Astrocyte (in vitro differentiated cells and primary cell): ENCODE results near the gene DPH6. TPM values are rescaled to one million over a fixed set of nuclear protein-coding genes. Genes with fewer than 3 reads are reported as not detected.

Source experiments
- DNase-seq: peaks from one replicate; pipeline ENCODE4 v3.0.0-alpha.2; 2010; ENCODE audit warnings: low read depth
- FAIRE-seq: peaks from 2 replicates; lab custom pipeline; 2011; peaks lifted over from hg19 to GRCh38; lab: Jason Lieb, UNC
- H2AFZ ChIP-seq: 2 replicates; pipeline ENCODE4 v1.6.0; 2012; ENCODE audit warnings: low read depth, low read length, inconsistent platforms
- H3K27ac ChIP-seq: 2 replicates; pipeline ENCODE4 v1.5.1; 2011; ENCODE audit warnings: low read depth, low read length, inconsistent platforms
- H3K27me3 ChIP-seq: 2 replicates; pipeline ENCODE4 v1.6.0; 2011; ENCODE audit warnings: low read length, inconsistent platforms; ENCODE audit not compliant: insufficient read depth
- H3K36me3 ChIP-seq: 2 replicates; pipeline ENCODE4 v1.5.1; 2011; ENCODE audit warnings: low read length, inconsistent platforms; ENCODE audit not compliant: insufficient read depth
- H3K4me1 ChIP-seq: 2 replicates; pipeline ENCODE4 v1.5.1; 2011; ENCODE audit warnings: low read length, inconsistent platforms; ENCODE audit not compliant: insufficient read depth
- H3K4me2 ChIP-seq: 2 replicates; pipeline ENCODE4 v1.6.0; 2012; ENCODE audit warnings: low read length, inconsistent platforms
- H3K4me3 ChIP-seq: 2 replicates; pipeline ENCODE4 v1.5.1; 2011; ENCODE audit warnings: low read depth, mild to moderate bottlenecking, low read length, inconsistent platforms; ENCODE audit not compliant: insufficient read depth
- H3K79me2 ChIP-seq: 2 replicates; pipeline ENCODE4 v1.6.0; 2012; ENCODE audit warnings: mild to moderate bottlenecking, low read length, inconsistent platforms; ENCODE audit not compliant: insufficient read depth
- H3K9ac ChIP-seq: 2 replicates; pipeline ENCODE4 v1.6.0; 2012; ENCODE audit warnings: mild to moderate bottlenecking, low read length, inconsistent platforms
- H3K9me3 ChIP-seq: 2 replicates; pipeline ENCODE4 v1.5.1; 2012; ENCODE audit warnings: low read depth, mild to moderate bottlenecking, low read length, inconsistent platforms; ENCODE audit not compliant: insufficient read depth
- H4K20me1 ChIP-seq: 2 replicates; pipeline ENCODE4 v1.6.0; 2012; ENCODE audit warnings: low read length, inconsistent platforms; ENCODE audit not compliant: insufficient read depth
- H3K27ac Mint-ChIP-seq: one replicate; pipeline ENCODE4 v1.8.0; 2021; ENCODE audit warnings: mild to moderate bottlenecking, mixed read lengths; ENCODE audit not compliant: unreplicated experiment
- H3K27me3 Mint-ChIP-seq: one replicate; pipeline ENCODE4 v1.8.0; 2021; ENCODE audit warnings: low read depth, mixed read lengths; ENCODE audit not compliant: unreplicated experiment
- H3K36me3 Mint-ChIP-seq: one replicate; pipeline ENCODE4 v1.8.0; 2021; ENCODE audit warnings: low read depth, mixed read lengths; ENCODE audit not compliant: unreplicated experiment
- H3K4me1 Mint-ChIP-seq: one replicate; pipeline ENCODE4 v1.8.0; 2021; ENCODE audit warnings: low read depth, mixed read lengths; ENCODE audit not compliant: unreplicated experiment
- H3K4me3 Mint-ChIP-seq: one replicate; pipeline ENCODE4 v1.8.0; 2021; ENCODE audit warnings: mild to moderate bottlenecking, moderate library complexity, mixed read lengths; ENCODE audit not compliant: unreplicated experiment
- H3K9me3 Mint-ChIP-seq: one replicate; pipeline ENCODE4 v1.8.0; 2021; ENCODE audit warnings: mild to moderate bottlenecking, mixed read lengths; ENCODE audit not compliant: unreplicated experiment
- EZH2 ChIP-seq: IDR thresholded peaks from 2 replicates; pipeline ENCODE4 v1.6.1; 2012; ENCODE audit warnings: mild to moderate bottlenecking, low read length, inconsistent platforms; ENCODE audit not compliant: insufficient read depth
- total RNA-seq: library from RNA; stranded (reverse); gene quantifications from 2 replicates; pipeline ENCODE4 v1.2.1, GENCODE V29; 2021
- TF ChIP-seq, protein P1 (sequence below): IDR thresholded peaks from 2 replicates; pipeline ENCODE4 v1.5.1; 2011; ENCODE audit warnings: low read depth, mild to moderate bottlenecking, inconsistent platforms, low read length, moderate library complexity; ENCODE audit not compliant: insufficient read depth

Gene DPH6
- total RNA-seq, 1 donor from 2014 or later: 7.6 TPM

DNA sequence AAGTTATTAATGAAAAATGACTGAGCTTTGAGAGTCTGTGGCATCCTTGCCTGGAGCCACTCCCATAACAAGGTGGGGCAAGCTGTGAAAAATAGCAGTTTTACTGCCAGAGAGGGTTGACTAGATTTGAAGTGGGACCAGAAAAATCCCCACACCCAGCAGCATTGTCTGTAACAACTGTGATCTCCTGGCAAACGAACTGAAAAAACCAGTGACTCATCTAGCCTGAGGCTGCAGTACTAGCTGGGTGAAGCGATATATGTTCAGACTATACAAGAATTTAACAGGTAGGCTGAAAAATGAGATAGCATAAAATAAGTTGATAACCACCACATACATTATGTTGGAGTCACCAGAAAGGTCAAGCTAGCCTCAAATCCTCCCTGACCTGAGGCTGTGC is 64.0 kb downstream of the DPH6 start:
- Histone ChIP-seq H3K79me2 (no peaks in the 10 kb centered on the region), H3K4me3 (no peak overlapping the region), H2AFZ (no peak overlapping the region), H3K4me1 (peaks cover 8% of the 10 kb centered on the region), H3K27ac (no peak overlapping the region), H3K9me3 (peaks cover 4% of the 10 kb centered on the region), H3K9ac (no peak overlapping the region), H3K4me2 (peak overlapping the region; percentile 54), H3K27me3 (no peaks in the 10 kb centered on the region), H4K20me1 (no peaks in the 10 kb centered on the region), H3K36me3 (no peaks in the 10 kb centered on the region)
- Mint-ChIP-seq H3K36me3 (peaks cover 5% of the 10 kb centered on the region), H3K27me3 (no peaks in the 10 kb centered on the region), H3K4me3 (no peak overlapping the region), H3K27ac (peak overlapping the region; percentile 66), H3K4me1 (peaks cover 9% of the 10 kb centered on the region), H3K9me3 (peaks cover 10% of the 10 kb centered on the region)
- peak; percentile 73 for FAIRE-seq
- peak; percentile 77 for DNase-seq
- TF ChIP-seq, protein P1, sequence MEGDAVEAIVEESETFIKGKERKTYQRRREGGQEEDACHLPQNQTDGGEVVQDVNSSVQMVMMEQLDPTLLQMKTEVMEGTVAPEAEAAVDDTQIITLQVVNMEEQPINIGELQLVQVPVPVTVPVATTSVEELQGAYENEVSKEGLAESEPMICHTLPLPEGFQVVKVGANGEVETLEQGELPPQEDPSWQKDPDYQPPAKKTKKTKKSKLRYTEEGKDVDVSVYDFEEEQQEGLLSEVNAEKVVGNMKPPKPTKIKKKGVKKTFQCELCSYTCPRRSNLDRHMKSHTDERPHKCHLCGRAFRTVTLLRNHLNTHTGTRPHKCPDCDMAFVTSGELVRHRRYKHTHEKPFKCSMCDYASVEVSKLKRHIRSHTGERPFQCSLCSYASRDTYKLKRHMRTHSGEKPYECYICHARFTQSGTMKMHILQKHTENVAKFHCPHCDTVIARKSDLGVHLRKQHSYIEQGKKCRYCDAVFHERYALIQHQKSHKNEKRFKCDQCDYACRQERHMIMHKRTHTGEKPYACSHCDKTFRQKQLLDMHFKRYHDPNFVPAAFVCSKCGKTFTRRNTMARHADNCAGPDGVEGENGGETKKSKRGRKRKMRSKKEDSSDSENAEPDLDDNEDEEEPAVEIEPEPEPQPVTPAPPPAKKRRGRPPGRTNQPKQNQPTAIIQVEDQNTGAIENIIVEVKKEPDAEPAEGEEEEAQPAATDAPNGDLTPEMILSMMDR: no peak
- no peak for TF ChIP-seq EZH2

DNA sequence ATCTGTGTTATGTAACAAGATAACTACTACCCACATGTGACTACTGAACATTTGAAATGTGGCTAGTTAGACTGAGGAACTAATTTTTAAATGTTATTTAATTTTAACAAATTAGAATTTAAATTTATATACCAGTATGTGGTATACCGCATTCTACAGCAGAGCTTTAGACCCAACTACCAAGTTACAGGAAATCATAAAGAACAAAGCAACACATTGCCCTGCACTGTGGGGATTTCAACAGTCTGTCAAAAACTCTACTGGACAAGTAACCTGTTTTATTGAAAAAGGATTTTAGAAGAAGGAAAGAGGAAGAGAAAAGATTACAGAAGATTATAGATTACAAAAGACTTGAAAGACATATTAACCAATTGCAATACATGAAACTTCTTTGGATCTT is 64.9 kb downstream of the DPH6 start:
- Histone ChIP-seq H3K36me3 (no peaks in the 10 kb centered on the region), H3K27ac (no peak overlapping the region), H3K9me3 (no peaks in the 10 kb centered on the region), H3K9ac (no peak overlapping the region), H3K4me3 (no peak overlapping the region), H3K79me2 (no peaks in the 10 kb centered on the region), H4K20me1 (no peaks in the 10 kb centered on the region), H3K4me2 (no peak overlapping the region), H3K27me3 (no peaks in the 10 kb centered on the region), H2AFZ (no peak overlapping the region), H3K4me1 (peaks cover 8% of the 10 kb centered on the region)
- Mint-ChIP-seq H3K27me3 (no peaks in the 10 kb centered on the region), H3K36me3 (peaks cover 5% of the 10 kb centered on the region), H3K27ac (no peak overlapping the region), H3K4me1 (peaks cover 9% of the 10 kb centered on the region), H3K9me3 (peaks cover 5% of the 10 kb centered on the region), H3K4me3 (no peak overlapping the region)
- no peak for FAIRE-seq
- no peak for DNase-seq
- no peak for TF ChIP-seq EZH2
- TF ChIP-seq, protein P1: no peak

DNA sequence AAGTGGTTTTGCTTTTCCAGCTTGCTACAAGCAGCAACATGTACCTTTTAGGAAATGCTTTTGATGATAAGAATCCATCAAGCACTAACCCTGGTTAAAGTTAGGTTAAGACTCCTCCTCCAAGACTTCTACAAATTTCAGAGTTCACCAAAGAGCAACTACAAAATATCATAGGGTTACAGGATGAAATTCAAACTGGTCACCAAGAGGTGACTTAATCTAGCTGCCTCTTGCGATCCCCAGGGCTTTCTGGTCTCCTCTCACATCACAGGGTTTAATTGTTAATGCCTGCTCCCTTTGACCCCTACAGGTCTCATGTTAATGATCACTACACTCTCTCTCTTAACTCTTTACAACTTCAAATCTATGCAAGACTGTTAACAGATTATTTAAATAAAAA is 66.5 kb downstream of the DPH6 start:
- Mint-ChIP-seq H3K9me3 (no peaks in the 10 kb centered on the region), H3K36me3 (peaks cover 2% of the 10 kb centered on the region), H3K4me1 (peaks cover 9% of the 10 kb centered on the region), H3K27ac (no peak overlapping the region), H3K27me3 (no peaks in the 10 kb centered on the region), H3K4me3 (no peak overlapping the region)
- Histone ChIP-seq H2AFZ (no peak overlapping the region), H3K79me2 (no peaks in the 10 kb centered on the region), H3K9ac (no peak overlapping the region), H3K27me3 (no peaks in the 10 kb centered on the region), H3K27ac (no peak overlapping the region), H3K9me3 (no peaks in the 10 kb centered on the region), H3K4me2 (no peak overlapping the region), H4K20me1 (no peaks in the 10 kb centered on the region), H3K4me3 (no peak overlapping the region), H3K36me3 (no peaks in the 10 kb centered on the region), H3K4me1 (peaks cover 8% of the 10 kb centered on the region)
- no peak for TF ChIP-seq EZH2
- TF ChIP-seq, protein P1: no peak
- no peak for FAIRE-seq
- no peak for DNase-seq
